Retina (tissue), 1 donor: ENCODE results near the gene STX7.

Experiments used
- DNase-seq: peaks from one replicate; pipeline ENCODE4 v3.0.0-alpha.2; 2016

STX7 gene

GRCh38 chr6:132412656-132413498 lies 100.0 kb downstream of the STX7 start:
- no peak for DNase-seq

DNA sequence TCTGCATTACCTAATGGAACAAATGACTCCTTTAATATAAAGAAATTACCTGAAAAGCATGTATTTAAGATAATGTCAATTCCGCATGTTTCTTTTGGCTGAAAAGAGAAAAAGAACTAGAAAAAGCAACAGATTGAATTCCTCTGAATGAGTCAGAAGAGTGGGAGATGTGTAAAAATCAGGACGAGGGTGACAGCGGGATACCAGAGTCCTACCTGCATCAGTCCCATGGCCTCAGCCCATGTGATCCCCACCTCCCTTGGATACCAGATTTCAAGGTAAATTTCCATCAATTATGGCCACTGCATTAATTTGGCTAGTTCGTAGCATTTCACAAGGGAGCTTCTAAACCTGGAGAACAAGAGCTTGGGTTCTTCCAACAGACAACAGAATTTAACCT lies 101.6 kb downstream of the STX7 start:
- no peak for DNase-seq

GRCh38 chr6:132410830-132411229 lies 102.1 kb downstream of the STX7 start:
- no peak for DNase-seq

DNA sequence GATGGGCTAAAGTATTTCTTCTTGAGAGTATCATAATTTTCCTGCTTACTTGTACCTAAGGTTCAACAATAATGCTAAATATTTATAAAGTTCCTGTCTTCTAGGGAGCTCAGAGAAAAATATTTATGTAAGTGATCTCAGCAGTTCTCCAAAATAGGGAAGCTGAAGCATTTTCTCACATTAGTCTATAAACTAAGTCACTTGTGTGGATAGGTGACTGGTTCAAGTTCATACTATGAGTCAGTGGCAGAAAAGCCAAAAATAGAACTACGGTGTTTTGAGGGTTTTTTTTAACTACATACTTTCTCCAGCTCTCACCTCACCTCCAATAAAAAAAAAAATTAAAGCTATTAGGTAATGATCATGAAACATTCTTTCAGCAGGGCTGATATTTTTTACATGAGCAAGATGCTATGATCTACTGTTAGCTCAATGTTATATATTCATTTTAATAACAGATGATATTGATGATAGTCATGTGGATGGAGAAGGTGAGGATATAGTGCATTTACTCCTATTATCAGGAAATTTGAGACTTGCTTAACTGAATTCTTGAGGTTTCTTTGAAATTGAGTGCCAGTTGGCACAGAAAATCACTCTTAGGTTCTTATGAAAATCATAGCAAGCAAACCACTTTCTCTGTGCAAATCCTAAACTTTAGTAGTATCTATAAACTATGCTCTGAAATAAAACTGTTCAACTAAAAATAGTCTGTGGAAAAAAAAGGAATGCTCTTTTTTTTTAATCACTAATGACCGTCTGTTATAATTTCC lies 107.6 kb downstream of the STX7 start:
- DNase-seq, result no peak

DNA sequence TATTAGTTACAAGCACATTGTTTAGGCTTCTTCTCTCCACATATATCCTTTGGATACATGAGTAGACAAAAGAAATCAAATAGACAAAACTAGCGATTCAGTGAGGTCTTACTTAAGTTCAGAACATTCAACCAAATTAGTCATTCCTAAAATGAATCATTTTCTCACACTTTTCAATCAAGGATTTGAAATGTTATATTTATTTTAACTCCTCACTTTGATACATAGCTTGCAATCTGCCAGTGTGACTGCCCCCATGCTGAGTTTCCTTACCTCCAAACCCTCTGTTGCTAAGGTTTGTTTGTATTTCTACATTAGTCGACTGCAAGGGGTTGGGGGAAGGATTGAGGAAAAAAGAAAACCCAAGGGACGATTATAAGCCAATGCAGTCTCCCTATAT lies 108.2 kb downstream of the STX7 start:
- DNase-seq, result no peak

DNA sequence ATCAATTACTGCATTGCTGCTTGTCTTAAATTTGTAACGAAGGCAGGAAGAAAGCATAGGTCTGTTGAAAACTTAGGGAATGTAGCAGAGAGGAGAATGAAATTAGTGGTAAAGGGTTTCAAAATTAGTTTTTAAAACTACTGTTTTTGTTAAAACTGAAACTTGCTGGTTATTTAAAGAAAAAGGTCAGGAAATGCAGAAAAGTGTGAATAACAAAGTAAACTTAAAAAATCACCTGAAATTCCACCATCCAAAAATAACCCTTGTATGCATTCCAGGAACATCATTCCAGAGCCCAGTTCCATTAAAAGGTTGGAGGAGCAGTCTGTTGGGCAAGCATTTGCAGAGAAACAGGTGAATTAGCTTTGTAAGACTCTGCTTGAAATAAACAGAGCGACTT lies 108.6 kb downstream of the STX7 start:
- no peak for DNase-seq

DNA sequence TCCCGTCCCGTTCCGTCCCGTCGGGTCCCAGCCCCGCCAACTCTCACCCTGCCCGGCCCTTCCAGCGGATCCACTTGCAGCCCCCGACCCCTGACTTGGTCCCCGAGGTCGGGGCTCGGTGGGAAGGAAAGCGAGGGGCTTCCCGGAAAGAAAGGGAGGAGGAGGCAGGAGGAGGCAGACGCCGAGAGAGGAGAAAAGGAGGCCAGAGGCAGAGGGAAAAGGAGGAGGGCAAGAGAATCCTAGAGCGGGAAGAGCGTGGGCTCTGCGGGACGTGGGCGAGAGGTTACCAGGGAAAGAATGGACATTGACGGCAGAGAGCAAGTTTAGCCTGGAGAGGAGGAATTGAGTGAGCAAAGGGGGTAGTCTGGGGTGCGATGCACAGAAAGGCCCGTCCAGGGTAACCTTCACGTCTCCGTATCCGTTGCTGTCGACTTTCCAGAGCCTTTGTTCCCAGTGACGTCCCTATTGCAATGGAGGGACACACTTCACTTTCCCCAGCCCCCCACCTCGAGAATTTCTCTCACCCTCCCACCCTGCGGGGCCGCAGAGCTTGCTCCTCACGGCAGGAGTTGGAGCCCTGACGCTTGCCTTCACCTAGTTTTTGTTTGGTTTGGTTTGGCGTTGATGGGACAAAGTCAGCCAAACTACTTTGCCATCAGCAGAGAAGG lies 111.2 kb downstream of the STX7 start:
- DNase-seq, result peak; percentile 72

GRCh38 chr6:132400883-132401617 lies 111.9 kb downstream of the STX7 start, which contains the start of gene MOXD1:
TSS of gene MOXD1 (minus strand) at chr6:132401475. CDS start at chr6:132401426, 49 bp downstream.
- peak; percentile 78 for DNase-seq

DNA sequence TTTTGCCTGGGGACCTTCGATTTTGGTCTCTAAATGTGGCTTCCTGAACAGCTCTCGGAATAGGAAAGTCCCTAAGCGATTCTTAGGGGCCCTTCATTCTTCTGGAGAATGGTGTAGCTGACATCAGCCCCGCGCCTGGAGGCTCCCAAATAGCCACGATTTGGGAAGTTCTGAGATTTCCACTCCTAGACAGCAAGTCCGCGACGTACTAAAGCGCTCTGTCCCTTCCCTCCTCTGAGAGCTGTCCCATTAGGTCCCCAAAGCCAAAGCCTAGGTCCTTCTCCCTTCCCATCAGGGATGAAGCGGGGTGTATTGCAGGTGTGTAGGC lies 112.4 kb downstream of the STX7 start:
- no peak for DNase-seq

DNA sequence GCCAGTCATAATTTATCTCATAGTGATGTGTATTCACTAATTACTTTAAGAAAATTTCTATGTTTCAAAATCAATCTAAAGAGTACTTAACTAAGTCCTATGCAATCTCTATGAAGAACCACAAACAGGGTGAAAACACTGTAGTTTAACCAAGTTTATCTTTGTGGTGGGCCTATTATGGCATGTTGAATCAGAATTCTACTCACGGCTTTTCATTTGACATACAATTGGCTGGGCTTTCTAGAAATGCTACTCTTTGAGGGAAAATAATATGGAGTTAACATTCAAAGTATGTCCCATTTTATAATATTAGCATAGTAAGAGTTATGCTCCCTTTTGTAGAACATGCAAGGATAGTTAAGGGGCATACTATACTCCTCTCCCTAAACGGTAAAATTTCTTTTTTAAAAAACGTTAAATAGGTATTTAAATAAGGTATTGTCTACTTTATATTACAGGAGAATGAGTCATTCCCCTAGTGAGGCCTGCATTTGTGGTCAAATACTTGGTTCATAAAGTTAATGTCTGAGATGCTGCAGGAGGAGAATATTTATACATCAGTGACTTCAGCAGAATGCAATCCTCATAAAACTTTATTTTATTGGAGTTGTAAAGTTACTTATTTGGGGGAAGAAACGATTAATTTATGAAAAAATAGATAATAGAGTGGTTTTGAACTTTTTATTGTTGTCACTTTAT lies 113.4 kb downstream of the STX7 start:
- DNase-seq, result no peak
